H9 (cell line): ENCODE data around the gene CNNM2. TPM values are rescaled to one million over a fixed set of nuclear protein-coding genes. Genes with fewer than 3 reads are reported as not detected.

Source experiments
- DNase-seq: peaks from one replicate; pipeline ENCODE4 v3.0.0-alpha.2; 2017
- H2AFZ ChIP-seq: one replicate; pipeline ENCODE4 v1.6.1; 2013; ENCODE audit warnings: mild to moderate bottlenecking, low read length, control low read depth, moderate library complexity
- H2AK5ac ChIP-seq: 2 replicates; pipeline ENCODE4 v1.6.1; 2013; ENCODE audit warnings: low read length, control low read depth, mixed read lengths; ENCODE audit not compliant: insufficient read length
- H2BK120ac ChIP-seq: one replicate; pipeline ENCODE4 v1.6.1; 2013; ENCODE audit warnings: low read depth, mild to moderate bottlenecking, low read length, control low read depth, inconsistent platforms; ENCODE audit not compliant: poor library complexity, severe bottlenecking
- H2BK12ac ChIP-seq: 2 replicates; pipeline ENCODE4 v1.6.1; 2013; ENCODE audit warnings: low read length, control low read depth, mixed read lengths, low read depth; ENCODE audit not compliant: insufficient read length
- H2BK15ac ChIP-seq: 2 replicates; pipeline ENCODE4 v1.6.1; 2013; ENCODE audit warnings: low read depth, low read length, control low read depth
- H2BK20ac ChIP-seq: one replicate; pipeline ENCODE4 v1.6.1; 2013; ENCODE audit warnings: low read depth, mild to moderate bottlenecking, low read length, control low read depth, inconsistent platforms; ENCODE audit not compliant: poor library complexity, severe bottlenecking
- H2BK5ac ChIP-seq: 2 replicates; pipeline ENCODE4 v1.6.1; 2013; ENCODE audit warnings: low read length, control low read depth, mixed read lengths; ENCODE audit not compliant: insufficient read length
- H3K14ac ChIP-seq: 2 replicates; pipeline ENCODE4 v1.6.1; 2013; ENCODE audit warnings: low read length, control low read depth; ENCODE audit not compliant: insufficient read depth
- H3K18ac ChIP-seq: 2 replicates; pipeline ENCODE4 v1.6.1; 2013; ENCODE audit warnings: low read depth, mild to moderate bottlenecking, mixed read lengths, low read length, control low read depth; ENCODE audit not compliant: insufficient read length
- H3K23ac ChIP-seq: 2 replicates; pipeline ENCODE4 v1.6.1; 2013; ENCODE audit warnings: low read length, control low read depth, mixed read lengths, low read depth; ENCODE audit not compliant: insufficient read length
- H3K23me2 ChIP-seq: 2 replicates; pipeline ENCODE4 v1.6.1; 2013; ENCODE audit warnings: low read depth, mild to moderate bottlenecking, mixed read lengths, low read length, control low read depth; ENCODE audit not compliant: insufficient read length, poor library complexity, severe bottlenecking
- H3K27ac ChIP-seq: 2 replicates; pipeline ENCODE4 v1.5.1; 2013; ENCODE audit warnings: low read length, control low read depth, mixed read lengths, low read depth; ENCODE audit not compliant: insufficient read length
- H3K27me3 ChIP-seq: 2 replicates; pipeline ENCODE4 v1.6.1; 2013; ENCODE audit warnings: low read length, control low read depth, inconsistent platforms; ENCODE audit not compliant: insufficient read depth
- H3K4ac ChIP-seq: 2 replicates; pipeline ENCODE4 v1.6.1; 2013; ENCODE audit warnings: low read depth, mild to moderate bottlenecking, control low read depth, inconsistent platforms, low read length, moderate library complexity
- H3K4me1 ChIP-seq: 2 replicates; pipeline ENCODE4 v1.6.1; 2013; ENCODE audit warnings: low read length, control low read depth, inconsistent platforms; ENCODE audit not compliant: insufficient read depth
- H3K4me2 ChIP-seq: 2 replicates; pipeline ENCODE4 v1.6.1; 2013; ENCODE audit warnings: low read length, control low read depth, mixed read lengths; ENCODE audit not compliant: insufficient read length, insufficient read depth
- H3K56ac ChIP-seq: 2 replicates; pipeline ENCODE4 v1.6.1; 2013; ENCODE audit warnings: low read depth, mild to moderate bottlenecking, mixed read lengths, low read length, control low read depth; ENCODE audit not compliant: insufficient read length
- H3K79me1 ChIP-seq: 2 replicates; pipeline ENCODE4 v1.6.1; 2013; ENCODE audit warnings: low read depth, mild to moderate bottlenecking, moderate library complexity, low read length, control low read depth, inconsistent platforms; ENCODE audit not compliant: insufficient read depth, poor library complexity, severe bottlenecking
- H3K79me2 ChIP-seq: 2 replicates; pipeline ENCODE4 v1.6.1; 2013; ENCODE audit warnings: low read length, control low read depth, inconsistent platforms; ENCODE audit not compliant: insufficient read depth
- H3K9ac ChIP-seq: 2 replicates; pipeline ENCODE4 v1.6.1; 2013; ENCODE audit warnings: low read length, control low read depth, mixed read lengths; ENCODE audit not compliant: insufficient read length; ENCODE audit errors: extremely low read depth
- H3K9me3 ChIP-seq: one replicate; pipeline ENCODE4 v1.6.1; 2013; ENCODE audit warnings: low read depth, low read length, inconsistent platforms; ENCODE audit not compliant: control insufficient read depth
- H3T11ph ChIP-seq: one replicate; pipeline ENCODE4 v1.6.1; 2013; ENCODE audit warnings: mild to moderate bottlenecking, low read length, control low read depth, inconsistent platforms
- H4K20me1 ChIP-seq: one replicate; pipeline ENCODE4 v1.6.1; 2013; ENCODE audit not compliant: control insufficient read depth, insufficient read length, insufficient read depth
- H4K5ac ChIP-seq: 2 replicates; pipeline ENCODE4 v1.6.1; 2013; ENCODE audit warnings: low read depth, mild to moderate bottlenecking, mixed read lengths, low read length, control low read depth; ENCODE audit not compliant: insufficient read length
- H4K8ac ChIP-seq: replicated peaks from 2 replicates; pipeline ENCODE4 v1.6.1; 2013; ENCODE audit warnings: low read length, control low read depth, mixed read lengths, low read depth; ENCODE audit not compliant: insufficient read length
- H4K91ac ChIP-seq: 2 replicates; pipeline ENCODE4 v1.6.1; 2013; ENCODE audit warnings: low read depth, mild to moderate bottlenecking, moderate library complexity, mixed read lengths, low read length, control low read depth; ENCODE audit not compliant: insufficient read length
- H3K27ac Mint-ChIP-seq, 3 experiments: 2 replicates in 2 of 3; 3 replicates in 1 of 3; pipeline ENCODE4 v1.8.0; 2020 to 2021; ENCODE audit warnings: mixed read lengths in 3 of 3, mild to moderate bottlenecking in 1 of 3, moderate library complexity in 1 of 3
- H3K27me3 Mint-ChIP-seq: 2 replicates; pipeline ENCODE4 v1.8.0; 2021; ENCODE audit warnings: low read depth, mild to moderate bottlenecking, moderate library complexity, mixed read lengths
- H3K36me3 Mint-ChIP-seq, 3 experiments: 2 replicates in 2 of 3; 3 replicates in 1 of 3; pipeline ENCODE4 v1.8.0; 2020 to 2021; ENCODE audit warnings: low read depth in 3 of 3, mixed read lengths in 3 of 3; ENCODE audit not compliant: insufficient read depth in 1 of 3
- H3K4me1 Mint-ChIP-seq, 2 experiments: 2 replicates each; pipeline ENCODE4 v1.8.0; 2020; ENCODE audit warnings: mixed read lengths in 2 of 2
- H3K4me3 Mint-ChIP-seq, 2 experiments: 2 replicates in 1 of 2; 3 replicates in 1 of 2; pipeline ENCODE4 v1.8.0; 2020 to 2021; ENCODE audit warnings: mild to moderate bottlenecking in 2 of 2, mixed read lengths in 2 of 2, moderate library complexity in 1 of 2
- H3K9me3 Mint-ChIP-seq, 2 experiments: 2 replicates in 1 of 2; 3 replicates in 1 of 2; pipeline ENCODE4 v1.8.0; 2020; ENCODE audit warnings: mild to moderate bottlenecking in 2 of 2, mixed read lengths in 2 of 2, moderate library complexity in 1 of 2
- CTCF ChIP-seq: fragments of 200-600 bp; sonication (generic); conservative IDR thresholded peaks from 3 replicates; pipeline ENCODE4 v1.8.0; 2021; ENCODE audit warnings: antibody characterized with exemption, mild to moderate bottlenecking
- WGBS: extraction: QIAGEN DNeasy Blood & Tissue Kit; methylation state at CpG from one replicate; pipeline ENCODE4 v1.1.7; 2013; ENCODE audit warnings: missing lambda C conversion rate, low lambda C conversion rate, mixed read lengths; ENCODE audit not compliant: insufficient read length; ENCODE audit errors: extremely low coverage; 5-methylcytosine and 5-hydroxymethylcytosine counted together
- total RNA-seq: library from RNA; stranded (reverse); gene quantifications from 2 replicates; pipeline ENCODE4 v1.2.1, GENCODE V29; 2021

The CNNM2 gene
- total RNA-seq, 1 experiment from 2014 or later: 17.5 TPM

GRCh38 chr10:103077020-103077419 lies 158.9 kb downstream of the CNNM2 start:
- Histone ChIP-seq H3K4ac (no peak overlapping the region), H2BK20ac (no peak overlapping the region), H4K91ac (no peak overlapping the region), H3K4me1 (no peaks in the 10 kb centered on the region), H3K9ac (no peak overlapping the region), H2BK15ac (no peak overlapping the region), H3K56ac (no peak overlapping the region), H3K27ac (no peak overlapping the region), H3K23me2 (no peaks in the 10 kb centered on the region), H2AFZ (no peak overlapping the region), H2BK12ac (no peak overlapping the region), H2BK120ac (no peak overlapping the region), H3K79me2 (no peaks in the 10 kb centered on the region), H3K79me1 (no peaks in the 10 kb centered on the region), H3K27me3 (no peaks in the 10 kb centered on the region), H3K18ac (no peak overlapping the region), H3K9me3 (no peaks in the 10 kb centered on the region), H3T11ph (no peak overlapping the region), H3K14ac (no peak overlapping the region), H2BK5ac (no peak overlapping the region), H4K8ac (no peak overlapping the region), H4K20me1 (no peaks in the 10 kb centered on the region), H3K23ac (no peak overlapping the region), H2AK5ac (no peak overlapping the region), H3K4me2 (no peak overlapping the region), H4K5ac (no peak overlapping the region)
- no peaks in the 10 kb centered on the region for H3K9me3 Mint-ChIP-seq
- 0 out of 4 replicates have a peak, but pooled peaks cover 0 to 2% of the 10 kb centered on the region in 2 experiments for H3K4me1 Mint-ChIP-seq
- H3K27me3 Mint-ChIP-seq: no peaks in the 10 kb centered on the region
- H3K4me3 Mint-ChIP-seq: no peak overlapping the region
- H3K27ac Mint-ChIP-seq: no peak overlapping the region
- TF ChIP-seq CTCF: no peak
- peaks cover 12 to 22% (median 18%) of the 10 kb centered on the region in 3 experiments; a peak in 6 of 7 replicates for H3K36me3 Mint-ChIP-seq
- WGBS: no CpG with 5 or more reads among the region's 21 CpGs
- DNase-seq: no peak
